OCI-LY7 (cell line): ENCODE measurements around the gene CYTL1.

Source experiments
- EZH2phosphoT487 ChIP-seq: fragments of 200-600 bp; sonication (generic); IDR thresholded peaks from 2 replicates; pipeline ENCODE4 v1.6.1; 2018; ENCODE audit warnings: low read depth, borderline replicate concordance, mild to moderate bottlenecking, mixed run types, antibody characterized with exemption, low read length, moderate library complexity, mixed read lengths
- TF ChIP-seq, protein P1 (sequence below): fragments of 200-600 bp; sonication (generic); conservative IDR thresholded peaks from 2 replicates; pipeline ENCODE4 v1.5.1; 2014; ENCODE audit warnings: mild to moderate bottlenecking, antibody characterized with exemption, low read length, moderate library complexity, mixed read lengths

- no peak for TF ChIP-seq EZH2phosphoT487
- TF ChIP-seq, protein P1, sequence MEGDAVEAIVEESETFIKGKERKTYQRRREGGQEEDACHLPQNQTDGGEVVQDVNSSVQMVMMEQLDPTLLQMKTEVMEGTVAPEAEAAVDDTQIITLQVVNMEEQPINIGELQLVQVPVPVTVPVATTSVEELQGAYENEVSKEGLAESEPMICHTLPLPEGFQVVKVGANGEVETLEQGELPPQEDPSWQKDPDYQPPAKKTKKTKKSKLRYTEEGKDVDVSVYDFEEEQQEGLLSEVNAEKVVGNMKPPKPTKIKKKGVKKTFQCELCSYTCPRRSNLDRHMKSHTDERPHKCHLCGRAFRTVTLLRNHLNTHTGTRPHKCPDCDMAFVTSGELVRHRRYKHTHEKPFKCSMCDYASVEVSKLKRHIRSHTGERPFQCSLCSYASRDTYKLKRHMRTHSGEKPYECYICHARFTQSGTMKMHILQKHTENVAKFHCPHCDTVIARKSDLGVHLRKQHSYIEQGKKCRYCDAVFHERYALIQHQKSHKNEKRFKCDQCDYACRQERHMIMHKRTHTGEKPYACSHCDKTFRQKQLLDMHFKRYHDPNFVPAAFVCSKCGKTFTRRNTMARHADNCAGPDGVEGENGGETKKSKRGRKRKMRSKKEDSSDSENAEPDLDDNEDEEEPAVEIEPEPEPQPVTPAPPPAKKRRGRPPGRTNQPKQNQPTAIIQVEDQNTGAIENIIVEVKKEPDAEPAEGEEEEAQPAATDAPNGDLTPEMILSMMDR, result no peak
Observed at GRCh38 chr4:4971796-4972195, 47.5 kb downstream of the CYTL1 start.
